Keratinocyte (primary cell): ENCODE measurements around the gene SPAG16. TPM values are rescaled to one million over a fixed set of nuclear protein-coding genes. Genes with fewer than 3 reads are reported as not detected.
"Not testable (repeated sequence)": the region's sequence is repeated elsewhere in the genome, so short reads cannot be mapped to it uniquely, and the experiment has no call there.

Experiments
- DNase-seq: peaks from one replicate; pipeline ENCODE4 v3.0.0-alpha.2; 2011; ENCODE audit warnings: low read depth, missing footprints, low spot score
- FAIRE-seq: peaks from 2 replicates; lab custom pipeline; 2011; peaks lifted over from hg19 to GRCh38; lab: Jason Lieb, UNC
- H2AFZ ChIP-seq: 2 replicates; pipeline ENCODE4 v1.6.0; 2012; ENCODE audit warnings: low read length, control low read depth, inconsistent platforms; ENCODE audit not compliant: control insufficient read depth
- H3K27ac ChIP-seq: 2 replicates; pipeline ENCODE4 v1.5.1; 2011; ENCODE audit warnings: low read length; ENCODE audit not compliant: control insufficient read depth, insufficient read depth
- H3K27me3 ChIP-seq: 3 replicates; pipeline ENCODE4 v1.6.0; 2011; ENCODE audit warnings: low read length; ENCODE audit not compliant: control insufficient read depth, insufficient read depth; ENCODE audit errors: extremely low read depth
- H3K36me3 ChIP-seq, 2 experiments: 2 replicates in 1 of 2; 3 replicates in 1 of 2; pipeline ENCODE4 v1.5.1; 2011; ENCODE audit warnings: low read length in 2 of 2, mild to moderate bottlenecking in 1 of 2; ENCODE audit not compliant: control insufficient read depth in 2 of 2, insufficient read depth in 2 of 2; ENCODE audit errors: extremely low read depth in 1 of 2
- H3K4me1 ChIP-seq: 3 replicates; pipeline ENCODE4 v1.5.1; 2011; ENCODE audit warnings: low read length; ENCODE audit not compliant: control insufficient read depth, insufficient read depth; ENCODE audit errors: extremely low read depth
- H3K4me2 ChIP-seq: 3 replicates; pipeline ENCODE4 v1.6.0; 2011; ENCODE audit warnings: low read depth, low read length; ENCODE audit not compliant: control insufficient read depth, insufficient read depth; ENCODE audit errors: extremely low read depth
- H3K4me3 ChIP-seq, 3 experiments: fragments of 200-600 bp in 1 of 3; sonication (generic) in 1 of 3; 2 replicates in 2 of 3; 3 replicates in 1 of 3; pipeline ENCODE4 v1.5.1; 2011 to 2016; ENCODE audit warnings: low read length in 3 of 3, mild to moderate bottlenecking in 3 of 3, control low read depth in 2 of 3, inconsistent platforms in 1 of 3, low read depth in 1 of 3, mixed read lengths in 1 of 3, mixed run types in 1 of 3, moderate library complexity in 1 of 3; ENCODE audit not compliant: control insufficient read depth in 2 of 3, insufficient read depth in 2 of 3; ENCODE audit errors: extremely low read depth in 1 of 3
- H3K79me2 ChIP-seq: 2 replicates; pipeline ENCODE4 v1.6.0; 2012; ENCODE audit warnings: low read length; ENCODE audit not compliant: control insufficient read depth, insufficient read depth
- H3K9ac ChIP-seq: 3 replicates; pipeline ENCODE4 v1.6.0; 2011; ENCODE audit warnings: low read length; ENCODE audit not compliant: control insufficient read depth, insufficient read depth; ENCODE audit errors: extremely low read depth
- H3K9me1 ChIP-seq: 3 replicates; pipeline ENCODE4 v1.6.0; 2011; ENCODE audit warnings: low read length; ENCODE audit not compliant: control insufficient read depth, insufficient read depth; ENCODE audit errors: extremely low read depth
- H3K9me3 ChIP-seq: 2 replicates; pipeline ENCODE4 v1.5.1; 2012; ENCODE audit warnings: low read depth, low read length; ENCODE audit not compliant: control insufficient read depth
- H4K20me1 ChIP-seq: 3 replicates; pipeline ENCODE4 v1.6.0; 2011; ENCODE audit warnings: low read length; ENCODE audit not compliant: control insufficient read depth, insufficient read depth; ENCODE audit errors: extremely low read depth
- CTCF ChIP-seq, 3 experiments: IDR thresholded peaks in 1 of 3; conservative IDR thresholded peaks in 1 of 3; optimal IDR thresholded peaks in 1 of 3; 2 replicates in 2 of 3; 3 replicates in 1 of 3; pipeline versions ENCODE3 to v1.5.1; 2011; ENCODE audit warnings: low read length in 3 of 3, mild to moderate bottlenecking in 3 of 3, moderate library complexity in 2 of 3, control low read depth in 1 of 3, inconsistent platforms in 1 of 3; ENCODE audit not compliant: insufficient read depth in 2 of 3; ENCODE audit errors: extremely low read depth in 1 of 3
- EZH2 ChIP-seq: IDR thresholded peaks from one replicate; pipeline ENCODE4 v1.6.1; 2012; ENCODE audit warnings: inconsistent platforms, mild to moderate bottlenecking, low read length, moderate library complexity
- dilution Hi-C: fragments of 300-500 bp; cut with MboI; formaldehyde crosslinking; loops from one replicate; pipeline ENCODE4 v1.7.0; 2020; ENCODE audit warnings: low sequenced_read_pairs; ENCODE audit not compliant: extremely low pct_ligation_motif_present
- polyA plus RNA-seq, 5 experiments: library from polyadenylated mRNA; depleted of rRNA in 3 of 5; stranded (reverse) in 3 of 5; stranded (forward) in 1 of 5; unstranded in 1 of 5; fragments of >200 nt; gene quantifications; 1 replicate in 1 of 5; 2 replicates in 3 of 5; 3 replicates in 1 of 5; pipeline versions ENCODE4 v1.2.1 to v1.2.3, GENCODE V29; 2011 to 2012; ENCODE audit warnings: missing spikeins in 2 of 5, low read depth in 1 of 5, low replicate concordance in 1 of 5

The SPAG16 gene
- polyA plus RNA-seq, 1 donor (not counting 4 experiments of a cell fraction or from before 2014, with no cell fraction given), result 19.6 TPM

- H3K9me1 ChIP-seq, result no peaks in the 10 kb centered on the region
- H2AFZ ChIP-seq, result no peak overlapping the region
- no peaks in the 10 kb centered on the region for H3K9me3 ChIP-seq
- no peaks in the 10 kb centered on the region for H3K36me3 ChIP-seq
- no peak overlapping the region for H3K9ac ChIP-seq
- no peaks in the 10 kb centered on the region for H3K79me2 ChIP-seq
- H3K4me3 ChIP-seq, result no peak overlapping the region
- no peaks in the 10 kb centered on the region for H4K20me1 ChIP-seq
- no peaks in the 10 kb centered on the region for H3K4me1 ChIP-seq
- no peak for FAIRE-seq
- H3K27ac ChIP-seq, result no peak overlapping the region
- dilution Hi-C loops, result no loop called here
- no peak for TF ChIP-seq CTCF (optimal IDR thresholded peaks at IDR 0.05 in 1 of 3, IDR thresholded peaks at IDR 0.05 in 1 of 3, conservative IDR thresholded peaks at IDR 0.05 in 1 of 3; ENCODE audit: extremely low read depth in 1 of 3, insufficient read depth in 2 of 3, low read length in 3 of 3)
- TF ChIP-seq EZH2, result no peak
- H3K27me3 ChIP-seq, result no peaks in the 10 kb centered on the region
- DNase-seq, result no peak
- H3K4me2 ChIP-seq, result no peak overlapping the region
Observed at GRCh38 chr2:213696442-213696841, 412.2 kb downstream of the SPAG16 start.

GRCh38 chr2:213701365-213701764 is 417.1 kb downstream of the SPAG16 start:
- FAIRE-seq, H3K4me3 ChIP-seq, H3K4me2 ChIP-seq, H3K27me3 ChIP-seq, H3K9me3 ChIP-seq, H3K79me2 ChIP-seq, H3K27ac ChIP-seq, H2AFZ ChIP-seq, dilution Hi-C loops, H3K36me3 ChIP-seq, H3K9me1 ChIP-seq, H3K9ac ChIP-seq, H4K20me1 ChIP-seq, H3K4me1 ChIP-seq, DNase-seq: not testable (repeated sequence)

GRCh38 chr2:213703406-213704098 is 419.3 kb downstream of the SPAG16 start:
- no peaks in the 10 kb centered on the region for H4K20me1 ChIP-seq
- no peaks in the 10 kb centered on the region for H3K27me3 ChIP-seq
- FAIRE-seq (no peak), DNase-seq (no peak)
- no peak overlapping the region for H3K9ac ChIP-seq
- H3K4me3 ChIP-seq, result no peak overlapping the region
- H3K9me1 ChIP-seq, result no peaks in the 10 kb centered on the region
- no peak overlapping the region for H2AFZ ChIP-seq
- no peak overlapping the region for H3K4me2 ChIP-seq
- H3K36me3 ChIP-seq, result no peaks in the 10 kb centered on the region
- no peaks in the 10 kb centered on the region for H3K4me1 ChIP-seq
- H3K9me3 ChIP-seq, result no peaks in the 10 kb centered on the region
- no peak for TF ChIP-seq EZH2
- TF ChIP-seq CTCF (optimal IDR thresholded peaks at IDR 0.05 in 1 of 3, IDR thresholded peaks at IDR 0.05 in 1 of 3, conservative IDR thresholded peaks at IDR 0.05 in 1 of 3; ENCODE audit: extremely low read depth in 1 of 3, insufficient read depth in 2 of 3, low read length in 3 of 3), result no peak
- dilution Hi-C loops, result no loop called here
- no peak overlapping the region for H3K27ac ChIP-seq
- no peaks in the 10 kb centered on the region for H3K79me2 ChIP-seq
